Kidney (tissue), 14 donors: ENCODE data around the gene CXCR6. TPM values are rescaled to one million over a fixed set of nuclear protein-coding genes. Genes with fewer than 3 reads are reported as not detected.

Experiments used
- DNase-seq, 5 donors: peaks; one replicate each; pipeline ENCODE4 v3.0.0-alpha.2; 2013 to 2020
- FAIRE-seq: peaks from 2 replicates; lab custom pipeline; 2012; peaks lifted over from hg19 to GRCh38; lab: Jason Lieb, UNC
- H3K27ac ChIP-seq, 2 donors: one replicate each; pipeline ENCODE4 v1.7.0; 2013; ENCODE audit warnings: low read depth in 2 of 2, low read length in 2 of 2, inconsistent platforms in 1 of 2
- H3K27me3 ChIP-seq: one replicate; pipeline ENCODE4 v1.7.1; 2013; ENCODE audit warnings: low read length, inconsistent platforms; ENCODE audit not compliant: control insufficient read depth, insufficient read depth
- H3K36me3 ChIP-seq, 3 donors: one replicate each; pipeline versions ENCODE4 v1.7.0 to v1.7.1; 2013; ENCODE audit warnings: low read length in 3 of 3, control low read depth in 1 of 3, inconsistent platforms in 1 of 3; ENCODE audit not compliant: insufficient read depth in 3 of 3, control insufficient read depth in 2 of 3
- H3K4me1 ChIP-seq, 3 donors: one replicate each; pipeline versions ENCODE4 v1.7.0 to v1.7.1; 2013; ENCODE audit warnings: low read length in 3 of 3, inconsistent platforms in 1 of 3, low read depth in 1 of 3; ENCODE audit not compliant: control insufficient read depth in 2 of 3, insufficient read depth in 2 of 3
- H3K4me3 ChIP-seq, 3 donors: one replicate each; pipeline versions ENCODE4 v1.7.0 to v1.8.1; 2013; ENCODE audit warnings: low read length in 3 of 3, control low read depth in 1 of 3, inconsistent platforms in 1 of 3
- H3K9ac ChIP-seq, 3 donors: one replicate each; pipeline versions ENCODE4 v1.7.0 to v1.7.1; 2013; ENCODE audit warnings: low read length in 3 of 3, control low read depth in 1 of 3, inconsistent platforms in 1 of 3
- H3K9me3 ChIP-seq, 3 donors: one replicate each; pipeline versions ENCODE4 v1.7.0 to v1.7.1; 2013; ENCODE audit warnings: low read length in 3 of 3, control low read depth in 1 of 3, inconsistent platforms in 1 of 3; ENCODE audit not compliant: control insufficient read depth in 2 of 3, insufficient read depth in 1 of 3
- intact Hi-C: fragments of 100-400 bp; cut with DNase I; formaldehyde crosslinking; loops from one replicate; pipeline ENCODE4 v1.11.1; 2022
- polyA plus RNA-seq: library from polyadenylated mRNA; stranded (reverse); fragments of 350-450 nt; fragmentation: Illumina TruSeq; extraction: RNeasy Lipid Tissue Mini Kit (QIAGEN cat#74804); gene quantifications from one replicate; pipeline ENCODE4 v1.2.3, GENCODE V29; 2014; ENCODE audit warnings: low read depth, low replicate concordance; ENCODE audit not compliant: insufficient read depth
- total RNA-seq: library from RNA; stranded (reverse); fragmentation: NEBNext Ultra II Directional; extraction: Animal tissue kit (Norgen Biotek cat#: 25700); gene quantifications from one replicate; pipeline ENCODE4 v1.2.1, GENCODE V29; 2021
- TF ChIP-seq, protein P1 (sequence below): IDR thresholded peaks from 3 replicates; pipeline ENCODE4 v1.5.1; 2012; ENCODE audit warnings: mild to moderate bottlenecking, moderate library complexity, borderline replicate concordance; ENCODE audit not compliant: insufficient read depth; ENCODE audit errors: extremely low read depth
- donor health status: control.
- donor health status: control.
- donor health status: control.
- donor health status: control.
- donor health status: control.
- donor health status: DM: yes; HTN: yes; CAD: no.
- donor health status: Normal renal cell carcinoma (clear cell type).

Gene CXCR6
- total and polyA plus RNA-seq, 2 donors from 2014 or later, result 0.39 to 2.7 TPM

DNA sequence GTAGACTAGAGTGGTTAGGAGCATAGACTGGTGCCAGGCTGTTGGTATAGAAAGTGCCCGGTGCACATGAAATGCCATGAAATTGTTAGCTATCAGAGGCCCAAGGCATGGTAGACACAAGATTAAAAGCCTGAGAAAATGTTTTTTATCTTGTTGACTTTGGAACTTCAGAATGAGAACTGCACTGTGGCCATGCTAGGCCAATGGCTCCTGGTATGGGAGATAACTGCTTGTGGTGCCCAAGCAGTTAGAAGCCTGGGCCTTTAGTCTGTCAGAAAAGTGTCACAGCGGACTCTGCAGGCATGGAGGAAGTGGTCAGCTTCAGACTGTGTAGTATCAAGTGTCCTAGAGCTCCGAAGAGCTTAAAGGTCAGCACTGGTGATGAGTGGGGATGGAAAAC lies 40.5 kb downstream of the CXCR6 start:
- Histone ChIP-seq H3K4me3 (no peak overlapping the region), H3K4me1 (peaks cover 0 to 16% (median 13%) of the 10 kb centered on the region in 3 donors), H3K27me3 (no peaks in the 10 kb centered on the region), H3K9me3 (no peaks in the 10 kb centered on the region), H3K27ac (no peak overlapping the region), H3K9ac (no peak overlapping the region), H3K36me3 (peaks cover 0 to 48% (median 30%) of the 10 kb centered on the region in 3 donors)
- no peak for FAIRE-seq
- intact Hi-C loops, result no loop called here
- TF ChIP-seq, protein P1, sequence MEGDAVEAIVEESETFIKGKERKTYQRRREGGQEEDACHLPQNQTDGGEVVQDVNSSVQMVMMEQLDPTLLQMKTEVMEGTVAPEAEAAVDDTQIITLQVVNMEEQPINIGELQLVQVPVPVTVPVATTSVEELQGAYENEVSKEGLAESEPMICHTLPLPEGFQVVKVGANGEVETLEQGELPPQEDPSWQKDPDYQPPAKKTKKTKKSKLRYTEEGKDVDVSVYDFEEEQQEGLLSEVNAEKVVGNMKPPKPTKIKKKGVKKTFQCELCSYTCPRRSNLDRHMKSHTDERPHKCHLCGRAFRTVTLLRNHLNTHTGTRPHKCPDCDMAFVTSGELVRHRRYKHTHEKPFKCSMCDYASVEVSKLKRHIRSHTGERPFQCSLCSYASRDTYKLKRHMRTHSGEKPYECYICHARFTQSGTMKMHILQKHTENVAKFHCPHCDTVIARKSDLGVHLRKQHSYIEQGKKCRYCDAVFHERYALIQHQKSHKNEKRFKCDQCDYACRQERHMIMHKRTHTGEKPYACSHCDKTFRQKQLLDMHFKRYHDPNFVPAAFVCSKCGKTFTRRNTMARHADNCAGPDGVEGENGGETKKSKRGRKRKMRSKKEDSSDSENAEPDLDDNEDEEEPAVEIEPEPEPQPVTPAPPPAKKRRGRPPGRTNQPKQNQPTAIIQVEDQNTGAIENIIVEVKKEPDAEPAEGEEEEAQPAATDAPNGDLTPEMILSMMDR, result no peak
- DNase-seq, result no peak

DNA sequence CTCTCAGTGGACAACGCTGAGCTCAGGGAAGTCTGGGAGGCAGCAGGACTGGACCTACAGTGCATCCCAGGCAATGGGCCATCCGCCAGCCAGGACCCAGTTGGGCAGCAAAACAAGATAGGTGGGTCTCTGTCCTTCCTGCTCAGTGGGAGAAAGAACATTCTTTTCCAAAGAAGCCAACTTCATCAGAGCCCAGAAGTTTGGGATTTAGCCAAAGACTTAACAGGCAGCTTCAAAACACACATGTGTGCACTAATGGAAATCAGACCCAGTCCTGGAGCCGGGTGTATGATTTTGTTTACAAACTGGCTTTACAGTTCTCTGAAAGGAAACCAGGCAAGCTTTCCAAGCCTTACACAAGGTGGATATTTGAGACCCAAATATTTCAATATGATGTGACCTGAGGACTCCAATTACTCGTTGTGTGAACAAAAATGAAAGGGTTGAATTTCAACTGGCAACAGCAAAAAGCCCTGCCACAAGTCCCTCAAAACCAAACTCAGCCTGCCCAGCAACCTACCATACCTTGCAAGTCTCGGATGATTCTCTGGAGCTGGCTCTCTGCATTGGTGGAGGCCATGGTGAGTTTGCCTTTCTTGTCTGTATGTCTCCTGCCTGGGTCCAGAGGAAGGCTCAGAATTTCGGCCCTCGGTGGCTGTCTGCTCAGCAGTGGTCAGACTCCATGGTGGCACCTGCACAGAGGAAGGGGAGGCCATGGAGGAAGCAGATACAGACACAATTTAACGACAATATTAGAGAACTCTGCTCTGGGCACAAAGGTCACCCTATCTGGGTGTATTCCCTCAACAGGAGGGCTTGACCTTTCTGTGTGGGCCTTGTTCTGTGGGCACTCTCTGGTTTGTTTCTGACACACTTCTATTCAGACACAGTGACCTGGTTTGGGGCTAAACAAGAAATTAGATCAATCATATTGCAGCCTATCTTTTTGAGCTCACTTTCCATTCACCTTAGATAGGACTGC lies 41.4 kb downstream of the CXCR6 start:
- no peak for FAIRE-seq
- no peak overlapping the region for H3K27ac ChIP-seq

DNA sequence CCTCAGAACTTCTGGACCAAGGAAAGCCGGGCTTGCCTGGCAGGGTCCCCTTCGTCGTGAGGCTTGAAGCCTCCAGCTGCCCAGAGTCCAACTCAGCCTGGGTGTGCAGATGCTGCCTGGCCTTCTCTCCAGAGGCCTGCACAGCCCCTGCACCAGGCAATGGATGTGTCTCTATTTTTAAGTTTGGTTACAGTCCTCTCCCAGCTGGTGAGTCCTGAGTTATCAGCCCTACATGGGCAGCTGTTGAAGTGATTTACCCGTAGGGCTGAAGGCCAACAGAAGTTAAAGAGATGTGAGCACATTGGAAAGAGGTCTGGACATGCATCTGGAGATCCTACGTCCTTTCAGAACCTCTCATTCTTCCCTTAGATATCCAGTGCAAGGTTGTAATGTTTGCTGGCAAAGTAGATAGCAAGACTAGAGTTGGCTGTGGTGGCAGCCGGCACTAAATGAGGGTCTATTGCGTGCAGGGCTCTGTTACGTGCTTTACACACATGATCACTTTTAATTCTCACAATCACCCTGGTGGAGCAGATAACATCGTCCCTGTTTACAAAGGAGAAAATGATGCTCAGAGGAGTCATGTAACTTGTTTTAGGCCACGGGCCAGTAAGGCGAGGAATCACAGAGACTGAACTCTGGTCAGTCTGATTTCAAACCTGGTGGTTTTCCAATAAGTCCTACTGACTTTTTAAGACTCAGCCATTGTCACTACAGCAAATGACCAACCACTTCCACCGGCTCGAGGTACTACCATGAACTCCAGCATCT lies 42.5 kb downstream of the CXCR6 start:
- Histone ChIP-seq H3K9ac (no peak overlapping the region), H3K27ac (no peak overlapping the region), H3K9me3 (no peaks in the 10 kb centered on the region), H3K4me1 (peaks cover 0 to 20% (median 17%) of the 10 kb centered on the region in 3 donors), H3K4me3 (no peak overlapping the region), H3K27me3 (no peaks in the 10 kb centered on the region), H3K36me3 (peaks cover 0 to 42% (median 18%) of the 10 kb centered on the region in 3 donors)
- intact Hi-C loops, result no loop called here
- no peak for DNase-seq
- TF ChIP-seq, protein P1, result no peak
- FAIRE-seq, result no peak

More for the DNA sequence above, 41.4 kb downstream of the CXCR6 start:
- Histone ChIP-seq H3K36me3 (peaks cover 0 to 43% (median 24%) of the 10 kb centered on the region in 3 donors), H3K9ac (no peak overlapping the region), H3K4me1 (peaks cover 0 to 20% (median 17%) of the 10 kb centered on the region in 3 donors), H3K9me3 (no peaks in the 10 kb centered on the region), H3K4me3 (no peak overlapping the region), H3K27me3 (no peaks in the 10 kb centered on the region)
- DNase-seq, result no peak
- TF ChIP-seq, protein P1, result no peak
- intact Hi-C loops, result no loop called here
